Neural cell (in vitro differentiated cells): ENCODE measurements around the gene SLBP. TPM values are rescaled to one million over a fixed set of nuclear protein-coding genes. Genes with fewer than 3 reads are reported as not detected.

ENCODE experiments used
- H2AFZ ChIP-seq: fragments of 200-600, 300-800 bp; sonication (generic), shearing (Covaris generic); 2 replicates; pipeline ENCODE4 v1.6.0; 2014; ENCODE audit warnings: low read depth, mild to moderate bottlenecking, antibody characterized with exemption, low read length, moderate library complexity
- H3F3A ChIP-seq: fragments of 200-600 bp; shearing (Covaris generic); 2 replicates; pipeline ENCODE4 v1.6.1; 2016; ENCODE audit warnings: mild to moderate bottlenecking, moderate library complexity, mixed read lengths, antibody characterized with exemption, low read length; ENCODE audit not compliant: insufficient read depth, poor library complexity, severe bottlenecking
- H3K27ac ChIP-seq: fragments of 200-600, 300-800 bp; sonication (generic), shearing (Covaris generic); 2 replicates; pipeline ENCODE4 v1.5.1; 2014; ENCODE audit warnings: mild to moderate bottlenecking, low read length, moderate library complexity
- H3K27me3 ChIP-seq: fragments of 300-800, 200-600 bp; sonication (generic), shearing (Covaris generic); 2 replicates; pipeline ENCODE4 v1.6.0; 2014; ENCODE audit warnings: mild to moderate bottlenecking, low read depth, low read length, moderate library complexity; ENCODE audit not compliant: insufficient read depth
- H3K36me3 ChIP-seq: fragments of 300-800, 200-600 bp; sonication (generic), shearing (Covaris generic); 2 replicates; pipeline ENCODE4 v1.5.1; 2014; ENCODE audit warnings: mild to moderate bottlenecking, antibody characterized with exemption, low read length, moderate library complexity; ENCODE audit not compliant: insufficient read depth
- H3K4me2 ChIP-seq: fragments of 300-800, 200-600 bp; sonication (generic), shearing (Covaris generic); 2 replicates; pipeline ENCODE4 v1.6.0; 2014; ENCODE audit warnings: mild to moderate bottlenecking, low read length
- H3K4me3 ChIP-seq: fragments of 300-800, 200-600 bp; sonication (generic), shearing (Covaris generic); 2 replicates; pipeline ENCODE4 v1.5.1; 2014; ENCODE audit warnings: mild to moderate bottlenecking, low read length, moderate library complexity
- H3K79me2 ChIP-seq: fragments of 200-600 bp; shearing (Covaris generic); replicated peaks from 2 replicates; pipeline ENCODE4 v1.6.0; 2014; ENCODE audit warnings: mild to moderate bottlenecking, low read length, moderate library complexity; ENCODE audit not compliant: insufficient read depth
- H3K9ac ChIP-seq: fragments of 300-800, 200-600 bp; sonication (generic), shearing (Covaris generic); 2 replicates; pipeline ENCODE4 v1.6.1; 2016; ENCODE audit warnings: mild to moderate bottlenecking, low read length, mixed read lengths
- H3K9me2 ChIP-seq: fragments of 200-600 bp; shearing (Covaris generic); 2 replicates; pipeline ENCODE4 v1.6.1; 2016; ENCODE audit warnings: mild to moderate bottlenecking, low read length, mixed read lengths; ENCODE audit not compliant: insufficient read depth
- H3K9me3 ChIP-seq: fragments of 200-600, 300-800 bp; sonication (generic), shearing (Covaris generic); 2 replicates; pipeline ENCODE4 v1.6.1; 2016; ENCODE audit warnings: mild to moderate bottlenecking, mixed run types, low read length, moderate library complexity, mixed read lengths
- H4K20me1 ChIP-seq: fragments of 200-600 bp; shearing (Covaris generic); 2 replicates; pipeline ENCODE4 v1.6.1; 2016; ENCODE audit warnings: mild to moderate bottlenecking, mixed run types; ENCODE audit not compliant: insufficient read depth
- CTCF ChIP-seq: fragments of 450-650 bp; IDR thresholded peaks from 2 replicates; pipeline ENCODE4 v1.5.1; 2014; ENCODE audit warnings: antibody characterized with exemption, mild to moderate bottlenecking, moderate library complexity; ENCODE audit not compliant: poor library complexity, severe bottlenecking
- EP300 ChIP-seq: fragments of 450-650 bp; conservative IDR thresholded peaks from 2 replicates; pipeline ENCODE4 v1.6.1; 2014; ENCODE audit warnings: antibody characterized with exemption, mild to moderate bottlenecking, moderate library complexity; ENCODE audit not compliant: poor library complexity, severe bottlenecking
- EZH2 ChIP-seq: fragments of 200-600, 300-800 bp; shearing (Covaris generic), sonication (generic); IDR thresholded peaks from 2 replicates; pipeline ENCODE4 v1.6.1; 2014; ENCODE audit warnings: antibody characterized with exemption, low read length, borderline replicate concordance, mild to moderate bottlenecking; ENCODE audit not compliant: insufficient read depth, poor library complexity, severe bottlenecking
- MXI1 ChIP-seq: fragments of 450-650 bp; conservative IDR thresholded peaks from 2 replicates; pipeline ENCODE4 v1.6.1; 2014; ENCODE audit warnings: antibody characterized with exemption, mild to moderate bottlenecking; ENCODE audit not compliant: poor library complexity, severe bottlenecking
- POLR2AphosphoS5 ChIP-seq: IDR thresholded peaks from 2 replicates; pipeline ENCODE4 v1.6.1; 2012
- RAD21 ChIP-seq: fragments of 450-650 bp; conservative IDR thresholded peaks from 2 replicates; pipeline ENCODE4 v1.6.1; 2014; ENCODE audit warnings: antibody characterized with exemption, mild to moderate bottlenecking, moderate library complexity
- SMC3 ChIP-seq: fragments of 450-650 bp; conservative IDR thresholded peaks from 2 replicates; pipeline ENCODE4 v1.6.1; 2014; ENCODE audit warnings: antibody characterized with exemption, mild to moderate bottlenecking, moderate library complexity; ENCODE audit not compliant: poor library complexity
- TAF1 ChIP-seq: IDR thresholded peaks from 2 replicates; pipeline ENCODE4 v1.6.1; 2012; ENCODE audit warnings: low read depth
- polyA plus RNA-seq: library from polyadenylated mRNA; depleted of rRNA; stranded (reverse); fragments of >200 nt; gene quantifications from 2 replicates; pipeline ENCODE4 v1.2.3, GENCODE V29; 2014
- TF ChIP-seq, protein P1 (sequence below): IDR thresholded peaks from 2 replicates; pipeline ENCODE4 v1.6.1; 2012; ENCODE audit warnings: borderline replicate concordance

Gene SLBP
- polyA plus RNA-seq, 1 donor from 2014 or later = 111 TPM

GRCh38 chr4:1754336-1754735, 42.2 kb upstream of the SLBP start:
- H3K9ac ChIP-seq = no peak overlapping the region
- H3K4me2 ChIP-seq = no peak overlapping the region
- H3K36me3 ChIP-seq = no peaks in the 10 kb centered on the region
- no peaks in the 10 kb centered on the region for H3K79me2 ChIP-seq
- no peak overlapping the region for H3K4me3 ChIP-seq
- H3K9me3 ChIP-seq = no peaks in the 10 kb centered on the region
- no peaks in the 10 kb centered on the region for H3K27me3 ChIP-seq
- no peak overlapping the region for H2AFZ ChIP-seq
- H3K27ac ChIP-seq = no peak overlapping the region
- no peaks in the 10 kb centered on the region for H3F3A ChIP-seq
- H4K20me1 ChIP-seq = no peaks in the 10 kb centered on the region
- no peak for TF ChIP-seq EP300
- no peaks in the 10 kb centered on the region for H3K9me2 ChIP-seq

- Histone ChIP-seq H3K36me3 (no peaks in the 10 kb centered on the region), H3K27me3 (no peaks in the 10 kb centered on the region), H3K9ac (no peak overlapping the region), H3F3A (no peaks in the 10 kb centered on the region), H3K4me2 (no peak overlapping the region), H4K20me1 (no peaks in the 10 kb centered on the region), H2AFZ (no peak overlapping the region), H3K27ac (no peak overlapping the region), H3K9me3 (no peaks in the 10 kb centered on the region), H3K79me2 (no peaks in the 10 kb centered on the region), H3K9me2 (no peaks in the 10 kb centered on the region), H3K4me3 (no peak overlapping the region)
- TF ChIP-seq RAD21 (no peak), POLR2AphosphoS5 (no peak), EP300 (no peak), EZH2 (no peak), SMC3 (no peak), MXI1 (no peak), CTCF (no peak), TAF1 (no peak)
- TF ChIP-seq, protein P1, sequence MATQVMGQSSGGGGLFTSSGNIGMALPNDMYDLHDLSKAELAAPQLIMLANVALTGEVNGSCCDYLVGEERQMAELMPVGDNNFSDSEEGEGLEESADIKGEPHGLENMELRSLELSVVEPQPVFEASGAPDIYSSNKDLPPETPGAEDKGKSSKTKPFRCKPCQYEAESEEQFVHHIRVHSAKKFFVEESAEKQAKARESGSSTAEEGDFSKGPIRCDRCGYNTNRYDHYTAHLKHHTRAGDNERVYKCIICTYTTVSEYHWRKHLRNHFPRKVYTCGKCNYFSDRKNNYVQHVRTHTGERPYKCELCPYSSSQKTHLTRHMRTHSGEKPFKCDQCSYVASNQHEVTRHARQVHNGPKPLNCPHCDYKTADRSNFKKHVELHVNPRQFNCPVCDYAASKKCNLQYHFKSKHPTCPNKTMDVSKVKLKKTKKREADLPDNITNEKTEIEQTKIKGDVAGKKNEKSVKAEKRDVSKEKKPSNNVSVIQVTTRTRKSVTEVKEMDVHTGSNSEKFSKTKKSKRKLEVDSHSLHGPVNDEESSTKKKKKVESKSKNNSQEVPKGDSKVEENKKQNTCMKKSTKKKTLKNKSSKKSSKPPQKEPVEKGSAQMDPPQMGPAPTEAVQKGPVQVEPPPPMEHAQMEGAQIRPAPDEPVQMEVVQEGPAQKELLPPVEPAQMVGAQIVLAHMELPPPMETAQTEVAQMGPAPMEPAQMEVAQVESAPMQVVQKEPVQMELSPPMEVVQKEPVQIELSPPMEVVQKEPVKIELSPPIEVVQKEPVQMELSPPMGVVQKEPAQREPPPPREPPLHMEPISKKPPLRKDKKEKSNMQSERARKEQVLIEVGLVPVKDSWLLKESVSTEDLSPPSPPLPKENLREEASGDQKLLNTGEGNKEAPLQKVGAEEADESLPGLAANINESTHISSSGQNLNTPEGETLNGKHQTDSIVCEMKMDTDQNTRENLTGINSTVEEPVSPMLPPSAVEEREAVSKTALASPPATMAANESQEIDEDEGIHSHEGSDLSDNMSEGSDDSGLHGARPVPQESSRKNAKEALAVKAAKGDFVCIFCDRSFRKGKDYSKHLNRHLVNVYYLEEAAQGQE = no peak
Measured at GRCh38 chr4:1753697-1754311, 41.7 kb upstream of the SLBP start.
